ENCODE results near the gene YEATS4.

- TF ChIP-seq CTCF (IDR thresholded peaks at IDR 0.05) (no peak), NR1H2 (CRISPR knock-in tag; IDR thresholded peaks at IDR 0.05) (no peak), GABPB1 (CRISPR knock-in tag; IDR thresholded peaks at IDR 0.05) (no peak), ELF4 (CRISPR knock-in tag; IDR thresholded peaks at IDR 0.05; ENCODE audit: low read depth) (no peak), ATF3 (CRISPR knock-in tag; conservative IDR thresholded peaks at IDR 0.05) (no peak), E2F1 (CRISPR knock-in tag; IDR thresholded peaks at IDR 0.05) (no peak)
- TF ChIP-seq, protein P1, sequence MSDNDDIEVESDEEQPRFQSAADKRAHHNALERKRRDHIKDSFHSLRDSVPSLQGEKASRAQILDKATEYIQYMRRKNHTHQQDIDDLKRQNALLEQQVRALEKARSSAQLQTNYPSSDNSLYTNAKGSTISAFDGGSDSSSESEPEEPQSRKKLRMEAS (CRISPR knock-in tag; IDR thresholded peaks at IDR 0.05): no peak
- TF ChIP-seq, protein P2, sequence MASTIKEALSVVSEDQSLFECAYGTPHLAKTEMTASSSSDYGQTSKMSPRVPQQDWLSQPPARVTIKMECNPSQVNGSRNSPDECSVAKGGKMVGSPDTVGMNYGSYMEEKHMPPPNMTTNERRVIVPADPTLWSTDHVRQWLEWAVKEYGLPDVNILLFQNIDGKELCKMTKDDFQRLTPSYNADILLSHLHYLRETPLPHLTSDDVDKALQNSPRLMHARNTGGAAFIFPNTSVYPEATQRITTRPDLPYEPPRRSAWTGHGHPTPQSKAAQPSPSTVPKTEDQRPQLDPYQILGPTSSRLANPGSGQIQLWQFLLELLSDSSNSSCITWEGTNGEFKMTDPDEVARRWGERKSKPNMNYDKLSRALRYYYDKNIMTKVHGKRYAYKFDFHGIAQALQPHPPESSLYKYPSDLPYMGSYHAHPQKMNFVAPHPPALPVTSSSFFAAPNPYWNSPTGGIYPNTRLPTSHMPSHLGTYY (CRISPR knock-in tag; IDR thresholded peaks at IDR 0.05): no peak
- TF ChIP-seq, protein P3, sequence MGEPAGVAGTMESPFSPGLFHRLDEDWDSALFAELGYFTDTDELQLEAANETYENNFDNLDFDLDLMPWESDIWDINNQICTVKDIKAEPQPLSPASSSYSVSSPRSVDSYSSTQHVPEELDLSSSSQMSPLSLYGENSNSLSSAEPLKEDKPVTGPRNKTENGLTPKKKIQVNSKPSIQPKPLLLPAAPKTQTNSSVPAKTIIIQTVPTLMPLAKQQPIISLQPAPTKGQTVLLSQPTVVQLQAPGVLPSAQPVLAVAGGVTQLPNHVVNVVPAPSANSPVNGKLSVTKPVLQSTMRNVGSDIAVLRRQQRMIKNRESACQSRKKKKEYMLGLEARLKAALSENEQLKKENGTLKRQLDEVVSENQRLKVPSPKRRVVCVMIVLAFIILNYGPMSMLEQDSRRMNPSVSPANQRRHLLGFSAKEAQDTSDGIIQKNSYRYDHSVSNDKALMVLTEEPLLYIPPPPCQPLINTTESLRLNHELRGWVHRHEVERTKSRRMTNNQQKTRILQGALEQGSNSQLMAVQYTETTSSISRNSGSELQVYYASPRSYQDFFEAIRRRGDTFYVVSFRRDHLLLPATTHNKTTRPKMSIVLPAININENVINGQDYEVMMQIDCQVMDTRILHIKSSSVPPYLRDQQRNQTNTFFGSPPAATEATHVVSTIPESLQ (CRISPR knock-in tag; IDR thresholded peaks at IDR 0.05): no peak
- TF ChIP-seq, protein P4, sequence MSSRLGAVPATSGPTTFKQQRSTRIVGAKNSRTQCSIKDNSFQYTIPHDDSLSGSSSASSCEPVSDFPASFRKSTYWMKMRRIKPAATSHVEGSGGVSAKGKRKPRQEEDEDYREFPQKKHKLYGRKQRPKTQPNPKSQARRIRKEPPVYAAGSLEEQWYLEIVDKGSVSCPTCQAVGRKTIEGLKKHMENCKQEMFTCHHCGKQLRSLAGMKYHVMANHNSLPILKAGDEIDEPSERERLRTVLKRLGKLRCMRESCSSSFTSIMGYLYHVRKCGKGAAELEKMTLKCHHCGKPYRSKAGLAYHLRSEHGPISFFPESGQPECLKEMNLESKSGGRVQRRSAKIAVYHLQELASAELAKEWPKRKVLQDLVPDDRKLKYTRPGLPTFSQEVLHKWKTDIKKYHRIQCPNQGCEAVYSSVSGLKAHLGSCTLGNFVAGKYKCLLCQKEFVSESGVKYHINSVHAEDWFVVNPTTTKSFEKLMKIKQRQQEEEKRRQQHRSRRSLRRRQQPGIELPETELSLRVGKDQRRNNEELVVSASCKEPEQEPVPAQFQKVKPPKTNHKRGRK (CRISPR knock-in tag; IDR thresholded peaks at IDR 0.05; ENCODE audit: borderline replicate concordance): no peak
- TF ChIP-seq, protein P5, sequence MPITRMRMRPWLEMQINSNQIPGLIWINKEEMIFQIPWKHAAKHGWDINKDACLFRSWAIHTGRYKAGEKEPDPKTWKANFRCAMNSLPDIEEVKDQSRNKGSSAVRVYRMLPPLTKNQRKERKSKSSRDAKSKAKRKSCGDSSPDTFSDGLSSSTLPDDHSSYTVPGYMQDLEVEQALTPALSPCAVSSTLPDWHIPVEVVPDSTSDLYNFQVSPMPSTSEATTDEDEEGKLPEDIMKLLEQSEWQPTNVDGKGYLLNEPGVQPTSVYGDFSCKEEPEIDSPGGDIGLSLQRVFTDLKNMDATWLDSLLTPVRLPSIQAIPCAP (CRISPR knock-in tag; IDR thresholded peaks at IDR 0.05): no peak
Observed at GRCh38 chr12:69397978-69398377, 38.4 kb downstream of the YEATS4 start.
